ENCODE results near the gene CPT1B. TPM values are rescaled to one million over a fixed set of nuclear protein-coding genes. Genes with fewer than 3 reads are reported as not detected.

CPT1B gene
- total RNA-seq, 2 experiments from 2014 or later: 40.7 to 44.0 TPM

- CTCF ChIA-PET: no interaction called here
Observed at GRCh38 chr22:50519151-50519550, 59.1 kb downstream of the CPT1B start.

More at GRCh38 chr22:50519151-50519550, 59.1 kb downstream of the CPT1B start:
- POLR2A ChIA-PET: no interaction called here

Other genes starting within 250 kb of the CPT1B start
- 10 to 100 TPM; 48.4 to 51.1 TPM for gene PPP6R2, start 235.1 kb downstream of the CPT1B start, total RNA-seq
- 100 to 1,000 TPM; 126 to 130 TPM for gene SBF1, start 103.4 kb downstream of the CPT1B start, total RNA-seq
- gene ADM2, start 96.9 kb downstream of the CPT1B start, total RNA-seq: 1 to 10 TPM; 5.2 to 7.0 TPM
- gene MIOX, start 91.6 kb downstream of the CPT1B start, total RNA-seq: under 1 TPM; 0.17 to 0.42 TPM
- gene LMF2, start 70.7 kb downstream of the CPT1B start, total RNA-seq: 10 to 100 TPM; 78.2 to 78.4 TPM
- gene NCAPH2, start 70.2 kb downstream of the CPT1B start, total RNA-seq: 100 to 1,000 TPM; 152 to 153 TPM
- gene SCO2, start 52.8 kb downstream of the CPT1B start, total RNA-seq: 1 to 10 TPM in 1 of 2 experiments, under 1 TPM in 1; 0.97 to 4.1 TPM
- 10 to 100 TPM; 89.6 to 89.7 TPM for gene TYMP, start 48.4 kb downstream of the CPT1B start, total RNA-seq
- gene KLHDC7B, start 32.5 kb downstream of the CPT1B start, total RNA-seq: 1 to 10 TPM; 5.9 to 6.1 TPM
- gene SYCE3, start 15.5 kb downstream of the CPT1B start, total RNA-seq: not detected
- gene CHKB, start 4.4 kb upstream of the CPT1B start, total RNA-seq: 10 to 100 TPM; 63.3 to 65.8 TPM
- gene MAPK8IP2, start 22.4 kb upstream of the CPT1B start, total RNA-seq: under 1 TPM; 0.08 to 0.11 TPM
- gene ARSA, start 49.7 kb upstream of the CPT1B start, total RNA-seq: 10 to 100 TPM; 19.5 to 20.0 TPM
- gene SHANK3, start 94.4 kb upstream of the CPT1B start, total RNA-seq: under 1 TPM; 0.04 to 0.06 TPM
- gene ACR, start 159.8 kb upstream of the CPT1B start, total RNA-seq: not detected
- 10 to 100 TPM; 30.6 to 33.7 TPM for gene RABL2B, start 205.2 kb upstream of the CPT1B start, total RNA-seq

Data from activated CD8-positive, alpha-beta memory T cell treated with anti-CD3 and anti-CD28 coated beads for 36 hours (primary cell).